IMR-90 (cell line): ENCODE data around the gene TAAR1. TPM values are rescaled to one million over a fixed set of nuclear protein-coding genes. Genes with fewer than 3 reads are reported as not detected.

Experiments used
- ATAC-seq: fragments of 200-7000 bp; cut with Tn5 transposase; 2 replicates; pipeline ENCODE4 v1.9.1; 2020; ENCODE audit warnings: low read depth, mild to moderate bottlenecking, moderate library complexity
- BruUV-seq: library from RNA; stranded (reverse); fragments of 400-500 nt; replicated peaks from 2 replicates; lab custom pipeline; 2021; lab: Mats Ljungman, UMichigan
- CTCF ChIA-PET: fragments of 300-600 bp; formaldehyde crosslinking; extraction: SDS; loops from one replicate; lab custom pipeline; 2021; ENCODE audit warnings: antibody characterized with exemption; lab: Yijun Ruan, JAX
- POLR2A ChIA-PET: fragments of 300-600 bp; sonication (Branson Sonifier 250); formaldehyde crosslinking; loops from one replicate; lab custom pipeline; 2022; ENCODE audit warnings: antibody characterized with exemption; ENCODE audit not compliant: unreplicated experiment; lab: Charles Lee
- DNase-seq: peaks from one replicate; pipeline ENCODE4 v3.0.0; 2013
- H2AFZ ChIP-seq: replicated peaks from 2 replicates; pipeline ENCODE3; 2013; ENCODE audit warnings: low read length, mild to moderate bottlenecking; ENCODE audit not compliant: poor library complexity
- H2AK5ac ChIP-seq: 2 replicates; pipeline ENCODE4 v1.6.1; 2013; ENCODE audit warnings: low read depth, low read length, inconsistent platforms
- H2AK9ac ChIP-seq: replicated peaks from 2 replicates; pipeline ENCODE3; 2013; ENCODE audit warnings: mild to moderate bottlenecking, low read depth, low read length, moderate library complexity; ENCODE audit not compliant: poor library complexity
- H2BK120ac ChIP-seq: 2 replicates; pipeline ENCODE4 v1.6.1; 2013; ENCODE audit warnings: low read depth, low read length, inconsistent platforms
- H2BK15ac ChIP-seq: 3 replicates; pipeline ENCODE4 v1.6.1; 2013; ENCODE audit warnings: low read depth, low read length, inconsistent platforms
- H2BK20ac ChIP-seq: 2 replicates; pipeline ENCODE4 v1.6.1; 2013; ENCODE audit warnings: low read depth, mild to moderate bottlenecking, inconsistent platforms, low read length, moderate library complexity
- H2BK5ac ChIP-seq: 2 replicates; pipeline ENCODE4 v1.6.1; 2013; ENCODE audit warnings: mild to moderate bottlenecking, low read depth, low read length, inconsistent platforms; ENCODE audit not compliant: poor library complexity, severe bottlenecking
- H3K14ac ChIP-seq: replicated peaks from 2 replicates; pipeline ENCODE4 v1.6.1; 2013; ENCODE audit warnings: low read depth, low read length, inconsistent platforms
- H3K18ac ChIP-seq: 2 replicates; pipeline ENCODE4 v1.6.1; 2013; ENCODE audit warnings: low read depth, low read length, control low read depth
- H3K23ac ChIP-seq: 2 replicates; pipeline ENCODE4 v1.6.1; 2013; ENCODE audit warnings: low read depth, low read length, inconsistent platforms
- H3K27ac ChIP-seq: 2 replicates; pipeline ENCODE4 v1.5.1; 2013; ENCODE audit warnings: mild to moderate bottlenecking, control low read depth, low read length; ENCODE audit not compliant: insufficient read depth
- H3K27me3 ChIP-seq: 2 replicates; pipeline ENCODE4 v1.6.1; 2013; ENCODE audit warnings: low read length; ENCODE audit not compliant: control insufficient read depth, insufficient read depth
- H3K36me3 ChIP-seq: 2 replicates; pipeline ENCODE4 v1.6.1; 2013; ENCODE audit warnings: low read length, mixed read lengths; ENCODE audit not compliant: control insufficient read depth, insufficient read depth
- H3K4ac ChIP-seq: 2 replicates; pipeline ENCODE4 v1.6.1; 2013; ENCODE audit warnings: low read depth, low read length, inconsistent platforms
- H3K4me1 ChIP-seq: 2 replicates; pipeline ENCODE4 v1.6.1; 2013; ENCODE audit warnings: low read length, mixed read lengths; ENCODE audit not compliant: control insufficient read depth, insufficient read depth
- H3K4me2 ChIP-seq: 2 replicates; pipeline ENCODE4 v1.6.1; 2013; ENCODE audit warnings: low read depth, mild to moderate bottlenecking, control low read depth, low read length, moderate library complexity
- H3K4me3 ChIP-seq: 2 replicates; pipeline ENCODE4 v1.5.1; 2013; ENCODE audit warnings: low read depth, mild to moderate bottlenecking, control low read depth, low read length, moderate library complexity; ENCODE audit not compliant: insufficient read depth
- H3K56ac ChIP-seq: 2 replicates; pipeline ENCODE4 v1.6.1; 2013; ENCODE audit warnings: low read length, inconsistent platforms; ENCODE audit not compliant: insufficient read depth; ENCODE audit errors: extremely low read depth
- H3K79me1 ChIP-seq, 2 experiments: 2 replicates each; pipeline ENCODE4 v1.6.1; 2013; ENCODE audit warnings: low read length in 2 of 2, inconsistent platforms in 1 of 2, low read depth in 1 of 2
- H3K9ac ChIP-seq: 2 replicates; pipeline ENCODE4 v1.6.1; 2013; ENCODE audit warnings: low read depth, low read length, control low read depth
- H3K9me1 ChIP-seq: 2 replicates; pipeline ENCODE4 v1.6.1; 2013; ENCODE audit warnings: low read length, inconsistent platforms; ENCODE audit not compliant: insufficient read depth
- H3K9me3 ChIP-seq: 2 replicates; pipeline ENCODE4 v1.6.1; 2013; ENCODE audit warnings: low read length; ENCODE audit not compliant: control insufficient read depth, insufficient read depth
- H4K20me1 ChIP-seq: 2 replicates; pipeline ENCODE4 v1.6.1; 2013; ENCODE audit warnings: low read length, inconsistent platforms; ENCODE audit not compliant: insufficient read depth
- H4K5ac ChIP-seq: 2 replicates; pipeline ENCODE4 v1.6.1; 2013; ENCODE audit warnings: mild to moderate bottlenecking, low read depth, low read length, control low read depth
- H4K8ac ChIP-seq, 2 experiments: 2 replicates each; pipeline ENCODE4 v1.6.1; 2013; ENCODE audit warnings: low read depth in 2 of 2, low read length in 2 of 2, control low read depth in 1 of 2, inconsistent platforms in 1 of 2
- H4K91ac ChIP-seq: 2 replicates; pipeline ENCODE4 v1.6.1; 2013; ENCODE audit warnings: low read depth, low read length, inconsistent platforms; ENCODE audit not compliant: insufficient read depth
- CHD1 ChIP-seq: IDR thresholded peaks from 2 replicates; pipeline ENCODE4 v1.6.1; 2012; ENCODE audit warnings: low read depth, low read length, improper control_type of control experiment
- MAFK ChIP-seq: IDR thresholded peaks from 2 replicates; pipeline ENCODE4 v1.6.1; 2012; ENCODE audit warnings: low read depth, low read length, improper control_type of control experiment
- RCOR1 ChIP-seq: IDR thresholded peaks from 2 replicates; pipeline ENCODE4 v1.6.1; 2012; ENCODE audit warnings: mild to moderate bottlenecking, low read length, improper control_type of control experiment; ENCODE audit not compliant: insufficient replicate concordance
- SMC3 ChIP-seq: fragments of 150-350 bp; IDR thresholded peaks from 2 replicates; pipeline ENCODE4 v1.6.1; 2016; ENCODE audit warnings: low read depth, mild to moderate bottlenecking, antibody characterized with exemption, low read length, moderate library complexity
- WGBS, 2 experiments: methylation state at CpG; one replicate each; pipeline versions ENCODE4 v1.1.5 to v1.1.7; 2013; ENCODE audit warnings: missing lambda C conversion rate in 2 of 2; ENCODE audit not compliant: insufficient read length in 1 of 2; ENCODE audit errors: extremely low coverage in 2 of 2; 5-methylcytosine and 5-hydroxymethylcytosine counted together
- dilution Hi-C: fragments of 300-500 bp; cut with HindIII; formaldehyde crosslinking; loops from one replicate; pipeline ENCODE4 v1.14.3; 2018; ENCODE audit warnings: low sequenced_read_pairs; ENCODE audit not compliant: unreplicated experiment
- in situ Hi-C: fragments of 300-500 bp; cut with MboI; formaldehyde crosslinking; loops from 3 replicates; pipeline ENCODE4 v1.14.3; 2019; ENCODE audit warnings: low sequenced_read_pairs, inconsistent platforms, mixed read lengths
- intact Hi-C: fragments of 100-400 bp; cut with micrococcal nuclease; formaldehyde crosslinking; loops from 2 replicates; pipeline ENCODE4 v1.10.0; 2022
- polyA plus RNA-seq, 3 experiments: library from polyadenylated mRNA; depleted of rRNA; stranded (reverse); fragments of >200 nt; gene quantifications; 2 replicates each; pipeline ENCODE4 v1.2.3, GENCODE V29; 2012; ENCODE audit warnings: low replicate concordance in 1 of 3
- total RNA-seq: library from RNA; depleted of rRNA; stranded (reverse); fragments of >200 nt; gene quantifications from 2 replicates; pipeline ENCODE4 v1.2.3, GENCODE V29; 2012
- TF ChIP-seq, protein P1 (sequence below): fragments of 150-350 bp; IDR thresholded peaks from 2 replicates; pipeline ENCODE4 v1.6.1; 2017; ENCODE audit warnings: mild to moderate bottlenecking, antibody characterized with exemption, low read length, low read depth

Gene TAAR1
- total and polyA plus RNA-seq, 2 of the 4 experiments (the other 2 are of a cell fraction) = not detected

DNA sequence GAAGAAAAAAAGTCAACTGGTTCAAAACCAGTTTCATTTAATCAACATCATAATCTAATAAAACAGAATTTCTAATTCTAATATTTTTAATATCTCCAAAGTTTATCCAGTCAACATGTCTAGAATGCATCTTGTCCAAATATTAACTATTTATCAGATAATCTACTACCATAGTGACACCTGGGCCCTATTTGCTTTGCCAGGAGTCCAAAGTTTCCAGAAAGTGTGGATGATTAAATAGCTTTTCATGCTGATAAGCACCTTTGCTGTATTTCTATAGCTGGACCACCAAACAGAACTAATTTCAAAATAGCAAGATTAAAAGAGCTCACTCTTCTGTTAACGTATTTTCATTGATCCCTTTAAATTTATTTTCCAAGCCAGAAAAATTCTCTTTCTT is 12.3 kb upstream of the TAAR1 start:
- Histone ChIP-seq H2BK15ac (no peak overlapping the region), H3K14ac (no peak overlapping the region), H3K27me3 (peaks cover 4% of the 10 kb centered on the region; the same call in 1 of the 2 replicates), H3K23ac (no peak overlapping the region), H3K9me3 (no peaks in the 10 kb centered on the region), H4K20me1 (no peaks in the 10 kb centered on the region), H3K18ac (no peak overlapping the region), H3K9me1 (no peaks in the 10 kb centered on the region), H3K27ac (no peak overlapping the region), H3K4ac (no peak overlapping the region), H4K91ac (no peak overlapping the region), H3K79me1 (no peaks in the 10 kb centered on the region), H3K4me2 (no peak overlapping the region), H3K56ac (no peak overlapping the region), H4K5ac (no peak overlapping the region), H3K36me3 (no peaks in the 10 kb centered on the region), H2AFZ (no peak overlapping the region), H2BK20ac (no peak overlapping the region), H4K8ac (no peak overlapping the region), H3K9ac (no peak overlapping the region), H3K4me3 (no peak overlapping the region), H2AK5ac (no peak overlapping the region), H2AK9ac (no peak overlapping the region), H3K4me1 (peaks cover 2% of the 10 kb centered on the region), H2BK5ac (no peak overlapping the region), H2BK120ac (no peak overlapping the region)
- POLR2A ChIA-PET = interaction anchor here (1.1 kb wide), 1 partner anchor 92 kb away, joined by 8 read pairs; no protein-coding TSS in a partner anchor
- no TSS peak for BruUV-seq
- no CpG with 5 or more reads among the region's 1 CpG for WGBS, 2 experiments
- in situ Hi-C loops (loop anchor here (25.0 kb wide), 1 partner anchor 91 kb away; the partner anchor contains the start of gene VNN2), intact Hi-C loops (loop anchor here (5.0 kb wide), 1 partner anchor 66 kb away; no protein-coding TSS in a partner anchor), dilution Hi-C loops (no loop called here)
- CTCF ChIA-PET = interaction anchor here (0.6 kb wide), 3 partner anchors 44 to 1254 kb away, joined by 3 to 5 read pairs (median 4); no protein-coding TSS in a partner anchor
- TF ChIP-seq, protein P1, sequence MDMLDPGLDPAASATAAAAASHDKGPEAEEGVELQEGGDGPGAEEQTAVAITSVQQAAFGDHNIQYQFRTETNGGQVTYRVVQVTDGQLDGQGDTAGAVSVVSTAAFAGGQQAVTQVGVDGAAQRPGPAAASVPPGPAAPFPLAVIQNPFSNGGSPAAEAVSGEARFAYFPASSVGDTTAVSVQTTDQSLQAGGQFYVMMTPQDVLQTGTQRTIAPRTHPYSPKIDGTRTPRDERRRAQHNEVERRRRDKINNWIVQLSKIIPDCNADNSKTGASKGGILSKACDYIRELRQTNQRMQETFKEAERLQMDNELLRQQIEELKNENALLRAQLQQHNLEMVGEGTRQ = no peak
- TF ChIP-seq MAFK (no peak), CHD1 (no peak), RCOR1 (no peak), SMC3 (no peak)
- DNase-seq (no peak), ATAC-seq (no peak)
